ENCODE results near the gene ZNF438.
A peak's percentile ranks its signal among the peaks of the same experiment; 100 is the strongest.

Gene ZNF438

DNA sequence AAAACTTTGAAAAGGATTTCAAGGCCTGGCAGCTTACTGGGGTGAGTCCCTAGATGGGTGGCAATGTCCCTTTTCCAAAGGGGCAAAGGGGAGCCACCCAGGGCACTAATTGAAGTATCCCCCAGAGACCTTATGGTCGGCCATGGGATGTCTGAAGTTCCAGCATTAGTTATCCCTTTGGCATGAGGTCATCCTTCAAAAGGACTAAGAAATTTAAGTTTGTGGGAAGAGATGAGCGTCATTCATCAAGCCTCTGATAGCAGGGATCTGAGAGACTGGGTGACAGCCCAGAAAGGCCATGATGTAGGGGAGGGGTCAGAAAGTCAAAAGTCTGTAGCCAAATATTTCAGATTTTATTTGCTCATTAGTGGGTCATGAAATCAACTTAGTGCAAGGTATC lies 195.3 kb downstream of the ZNF438 start:
- DNase-seq, result no peak

DNA sequence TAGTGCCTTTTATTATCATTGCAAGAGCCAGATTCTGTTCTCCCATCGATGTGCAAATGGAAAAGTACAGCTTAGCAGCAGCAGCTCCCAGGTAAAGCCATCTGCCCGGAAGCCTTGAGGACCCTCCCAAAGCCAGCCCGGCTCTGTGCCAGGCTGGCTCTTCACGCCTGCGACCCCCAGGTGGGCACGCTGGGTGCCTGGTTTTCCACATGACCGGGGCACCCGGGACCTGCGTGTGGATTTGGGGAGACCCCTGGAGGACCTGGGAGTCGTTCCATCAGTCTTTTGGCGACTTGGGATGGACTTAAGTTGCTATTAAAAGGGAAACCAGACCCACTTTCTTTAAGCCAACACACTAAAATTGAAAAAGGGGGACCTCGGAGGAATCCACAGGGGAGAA lies 196.5 kb downstream of the ZNF438 start:
- DNase-seq, result no peak

DNA sequence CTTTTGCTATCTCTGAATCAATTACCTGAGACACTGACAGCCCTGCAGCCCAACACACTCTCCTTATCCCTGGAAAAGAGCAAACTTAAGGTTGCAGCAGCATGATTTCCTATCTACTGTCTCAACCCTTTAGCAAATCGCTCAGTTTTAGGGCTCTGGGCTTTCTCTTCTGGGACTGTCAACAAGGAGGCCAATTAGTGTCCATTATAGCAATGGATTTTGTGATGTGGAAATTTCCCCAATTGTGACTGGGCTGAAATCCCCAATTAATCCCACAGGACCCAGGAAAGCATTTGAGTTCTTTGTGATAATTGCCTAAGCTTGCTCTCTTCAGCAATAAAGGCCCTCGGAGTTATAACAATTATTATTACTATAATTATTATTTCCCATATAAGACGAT lies 197.0 kb downstream of the ZNF438 start:
- peak; percentile 62 for DNase-seq

DNA sequence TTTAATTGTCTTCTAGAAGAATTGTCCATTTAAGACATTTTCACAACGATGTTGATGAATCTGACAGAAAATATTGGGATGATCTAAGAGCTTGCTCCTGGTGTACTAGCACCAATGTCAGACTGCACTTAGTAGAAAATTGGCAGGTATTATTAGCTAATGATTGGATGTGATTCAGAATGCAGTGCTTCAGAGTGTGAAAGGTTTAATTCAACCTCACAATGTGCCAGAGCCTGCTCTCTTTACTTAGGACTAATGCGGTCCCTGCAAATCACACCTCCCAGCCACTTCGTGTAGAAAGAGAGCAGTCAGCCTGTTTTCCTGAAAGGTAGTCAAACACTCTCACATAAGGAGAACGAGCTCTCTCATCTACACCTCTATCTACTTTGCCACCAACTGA lies 197.5 kb downstream of the ZNF438 start:
- DNase-seq, result no peak

DNA sequence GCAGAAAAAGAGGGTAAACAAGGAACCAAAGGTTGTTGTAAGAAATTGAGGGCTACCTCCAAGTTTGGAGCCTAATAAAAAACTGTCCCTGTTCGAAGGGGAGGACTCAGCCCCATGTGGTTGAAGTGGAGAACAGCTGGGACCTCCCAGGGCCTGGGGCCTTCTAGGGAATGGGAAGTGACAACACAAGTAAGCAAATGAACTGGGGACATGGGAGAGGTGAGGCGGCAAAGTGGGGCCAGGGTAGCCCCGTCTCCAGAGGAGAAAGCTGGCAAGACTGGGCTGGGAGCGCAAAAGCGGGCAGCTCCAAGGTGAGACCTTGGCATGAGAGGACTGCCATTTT lies 198.1 kb downstream of the ZNF438 start:
- DNase-seq, result no peak

DNA sequence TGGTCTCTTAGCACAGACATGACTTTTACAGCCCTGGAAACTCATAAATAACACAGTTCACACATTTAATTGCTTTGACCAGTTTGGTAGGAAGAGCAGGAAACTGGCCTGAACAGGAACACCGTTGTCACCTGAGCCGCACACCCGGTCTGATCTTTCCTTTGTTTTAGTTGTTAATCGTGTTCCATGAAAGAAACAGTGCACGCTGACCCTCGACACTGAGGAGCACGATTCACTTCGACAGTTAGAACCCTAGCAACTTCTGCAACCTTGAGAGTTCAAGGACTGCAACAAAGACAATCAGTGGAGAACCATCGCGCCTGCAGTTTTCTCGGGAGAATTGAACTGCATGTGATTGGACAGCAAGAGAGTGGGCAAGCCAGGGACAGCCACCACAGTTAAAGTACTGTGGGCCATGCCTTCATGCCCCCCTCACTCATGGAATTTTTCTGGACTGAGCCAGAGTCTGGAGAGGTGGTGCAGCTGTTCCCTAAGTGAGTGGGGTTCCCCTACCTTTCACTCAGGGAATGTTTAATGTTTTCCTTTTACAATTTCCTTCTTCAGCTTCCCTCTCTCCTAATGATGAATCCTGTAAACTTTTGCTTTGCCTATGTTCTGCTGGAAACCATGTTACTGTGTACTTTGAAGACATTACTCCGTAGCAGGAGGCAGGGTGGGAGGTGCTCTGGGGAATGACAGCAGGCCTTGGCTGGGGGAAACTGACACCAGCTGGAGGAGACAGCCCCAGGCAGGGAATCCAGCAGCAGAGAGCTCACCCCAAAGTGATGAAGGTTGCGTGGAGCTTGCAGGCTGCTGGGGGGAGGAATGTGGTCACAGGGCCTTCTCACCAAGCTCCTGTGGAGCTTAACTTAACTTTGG lies 198.7 kb downstream of the ZNF438 start:
- no peak for DNase-seq

DNA sequence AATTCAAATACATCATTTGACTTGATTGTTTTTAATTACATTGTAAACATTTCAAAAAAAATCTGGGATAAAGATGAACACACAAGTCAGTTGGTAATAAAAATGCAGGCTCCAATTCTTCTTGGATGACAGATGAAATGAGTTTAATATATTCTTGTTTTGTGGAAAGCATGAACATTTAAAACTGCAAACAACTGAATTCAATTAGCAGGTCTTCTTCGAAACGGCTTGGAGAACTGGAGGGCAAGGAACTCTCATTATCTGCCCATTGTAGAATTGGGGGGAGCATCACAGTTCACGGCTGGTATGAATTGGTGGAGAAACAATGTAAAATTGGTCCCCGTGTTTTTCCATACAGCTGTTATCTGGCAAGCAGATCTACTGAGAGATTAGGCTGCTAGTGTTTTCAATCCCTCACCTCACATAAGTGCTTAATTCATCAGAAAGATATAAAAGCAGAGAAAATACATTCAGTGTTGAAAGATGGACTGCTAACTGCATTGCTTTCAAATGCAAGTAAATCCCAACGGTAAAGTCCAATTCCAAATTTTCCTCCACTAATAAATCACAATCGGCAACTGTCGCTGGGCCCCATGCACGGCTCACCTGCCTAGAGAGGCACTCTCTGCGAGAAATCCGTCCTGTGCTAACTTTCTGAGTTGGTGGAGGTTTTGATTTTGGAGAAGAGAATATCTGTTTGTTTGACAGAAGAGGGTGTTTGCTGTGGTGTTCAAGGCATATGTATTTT lies 199.5 kb downstream of the ZNF438 start:
- no peak for DNase-seq

DNA sequence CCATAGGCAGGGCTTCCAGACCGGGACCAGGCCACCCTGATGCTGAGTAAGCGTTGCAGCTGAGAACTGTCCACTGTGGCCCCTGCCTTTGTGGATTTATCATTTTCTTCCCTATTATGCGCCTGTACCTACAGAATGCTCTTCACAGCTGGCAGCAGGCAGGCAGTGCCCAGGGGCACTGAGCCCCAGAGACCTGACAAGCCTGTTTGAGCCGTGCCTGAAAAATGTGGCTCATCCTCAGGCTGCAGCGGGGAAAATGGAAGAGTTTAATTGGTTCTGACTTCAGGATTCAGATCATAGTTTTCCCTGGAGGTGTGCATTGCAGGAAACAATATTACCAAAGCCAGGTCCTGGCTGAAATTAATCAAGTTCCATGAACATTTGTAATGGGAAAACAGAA lies 200.2 kb downstream of the ZNF438 start:
- DNase-seq, result peak; percentile 46

DNA sequence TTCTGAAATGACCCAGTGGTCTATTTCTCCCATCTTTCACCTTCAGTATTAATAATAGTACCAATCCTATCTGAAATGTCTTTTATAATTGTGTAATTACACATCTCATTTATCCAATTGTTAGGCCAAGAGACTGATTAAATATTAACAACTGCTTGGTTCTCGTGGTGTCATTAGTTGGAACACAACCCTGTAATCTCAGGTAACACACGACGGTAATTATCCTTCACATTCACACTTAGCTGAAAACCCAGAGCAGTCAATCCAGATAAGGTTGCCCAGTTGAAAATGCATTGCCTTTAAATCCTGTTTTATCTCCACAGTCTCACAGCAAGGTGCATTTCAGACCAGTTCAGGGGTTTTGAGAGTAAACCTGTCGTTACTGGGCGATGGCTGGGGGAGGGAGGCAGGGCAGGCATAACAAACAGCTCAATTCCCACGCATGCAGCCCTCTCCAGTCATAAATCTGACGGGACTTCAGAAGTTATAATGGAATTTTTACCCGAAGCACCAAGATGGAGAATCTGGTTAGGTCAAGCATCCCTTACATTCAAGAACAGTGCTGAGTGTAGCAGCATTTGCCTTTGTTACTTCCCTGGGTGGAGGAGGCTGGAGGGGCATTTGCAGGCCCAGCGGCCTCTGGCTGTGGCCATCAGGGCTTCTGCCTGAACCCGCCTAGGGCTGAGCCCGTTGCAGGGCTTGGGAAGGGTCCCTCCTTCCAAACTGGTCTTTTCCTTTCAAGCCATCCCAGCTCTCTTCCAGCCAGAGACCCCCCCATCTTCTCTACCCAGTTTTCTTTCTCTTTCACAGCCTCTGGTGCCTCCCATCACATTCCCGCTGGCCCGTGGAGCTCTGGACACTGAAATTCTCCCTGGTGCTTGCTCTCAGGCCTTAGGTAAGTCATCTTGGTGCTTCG lies 201.1 kb downstream of the ZNF438 start:
- DNase-seq, result no peak

DNA sequence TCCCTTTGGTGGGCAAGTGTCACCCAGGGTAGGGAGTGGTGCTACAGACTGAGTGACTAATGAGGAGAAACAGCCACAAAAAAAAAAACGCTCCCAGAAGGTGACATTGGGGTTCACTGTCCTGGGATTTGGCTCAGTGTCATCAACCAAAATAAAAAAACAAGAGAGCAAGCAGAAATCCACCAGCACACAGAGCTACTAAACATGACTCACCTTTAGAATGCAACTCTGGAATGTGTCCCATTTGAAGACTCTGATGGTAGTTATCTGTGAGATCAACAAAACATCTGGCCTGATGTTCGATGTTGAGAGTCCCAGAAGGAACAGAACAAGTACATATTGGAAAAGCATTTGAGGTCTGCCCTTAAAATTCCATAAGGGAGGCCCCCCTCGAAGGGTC lies 201.8 kb downstream of the ZNF438 start:
- DNase-seq, result no peak

DNA sequence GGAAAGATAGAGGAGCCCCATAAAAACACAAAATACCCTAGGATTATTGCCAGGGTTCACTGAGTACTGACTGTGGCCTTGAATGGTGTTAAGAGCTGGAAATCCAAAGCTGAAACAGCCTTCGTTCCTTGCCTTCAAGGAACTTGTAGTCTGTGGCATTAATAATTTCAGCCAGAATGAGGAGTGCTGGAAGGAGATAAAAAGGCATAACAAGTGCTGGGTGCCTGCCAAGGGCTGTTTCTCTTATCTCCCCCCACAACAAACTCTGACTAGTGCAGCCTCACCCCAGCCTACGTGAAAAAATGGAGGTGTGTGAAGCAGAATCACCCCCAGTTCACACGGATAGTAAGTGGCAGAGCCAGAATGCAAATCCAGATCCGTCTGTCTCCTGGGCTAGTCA lies 203.0 kb downstream of the ZNF438 start:
- no peak for DNase-seq

DNA sequence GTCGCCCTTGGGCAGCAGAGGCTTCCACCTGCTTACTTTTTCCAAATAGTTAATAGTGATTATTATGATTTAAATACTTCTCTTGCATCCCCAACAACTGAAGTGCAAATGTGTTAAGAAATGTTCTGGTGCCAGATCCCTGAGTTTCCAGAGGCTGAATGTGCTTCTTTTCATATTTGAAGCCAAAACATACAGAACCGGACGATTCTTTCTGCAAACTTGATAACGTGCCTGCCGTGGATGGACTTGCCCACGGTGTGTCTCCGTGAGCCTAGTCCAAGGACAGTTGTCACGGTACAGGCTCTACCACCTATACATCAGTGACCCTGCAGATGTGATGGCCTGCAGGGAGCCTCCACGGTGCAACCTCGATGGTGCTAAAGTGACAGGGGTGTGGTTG lies 203.5 kb downstream of the ZNF438 start:
- no peak for DNase-seq

DNA sequence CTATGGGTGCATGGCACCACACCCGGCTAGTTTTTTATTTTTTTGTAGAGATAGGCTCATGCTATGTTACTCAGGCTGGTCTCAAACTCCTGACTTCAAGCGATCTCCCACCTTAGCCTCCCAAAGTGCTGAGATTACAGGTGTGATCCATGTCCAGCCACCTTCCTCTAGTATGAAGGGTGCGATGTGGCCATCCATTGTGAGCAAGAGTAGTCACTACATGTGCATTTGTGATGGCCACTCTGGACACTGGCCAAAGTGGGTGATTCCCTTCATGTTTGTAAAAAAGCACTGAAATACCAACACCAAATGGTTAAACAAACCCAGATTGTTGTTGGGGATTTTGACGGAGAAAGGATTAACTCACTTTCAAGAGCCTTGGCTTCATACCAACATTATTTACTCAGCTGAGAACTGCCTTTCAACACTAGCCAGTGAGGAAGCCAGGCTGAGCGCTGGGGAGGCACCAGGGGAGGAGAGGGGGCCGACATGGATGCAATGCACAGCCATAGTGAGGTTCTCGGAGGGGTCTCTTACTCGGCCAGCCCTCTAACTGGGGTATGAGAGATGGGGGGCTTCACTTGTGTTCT lies 204.0 kb downstream of the ZNF438 start:
- DNase-seq, result no peak

DNA sequence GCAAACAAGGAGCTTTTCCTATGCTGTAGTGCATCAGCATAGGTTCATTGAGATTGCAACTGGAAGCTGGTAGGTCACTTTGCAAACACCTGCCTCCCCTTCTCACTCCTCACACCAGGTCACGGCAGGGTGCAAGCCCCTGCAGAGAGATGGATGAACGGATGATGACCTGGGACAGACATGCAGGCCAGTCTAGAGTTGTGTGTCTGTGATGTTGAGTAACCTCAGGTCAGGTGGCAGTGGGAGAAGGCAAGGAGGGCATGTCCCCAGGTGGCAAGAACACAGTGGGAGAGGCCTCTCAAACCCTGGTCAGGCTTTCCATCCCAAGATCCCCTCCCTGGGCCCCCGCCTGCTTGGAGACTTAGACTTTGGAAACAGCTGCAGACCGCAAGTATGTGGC lies 205.0 kb downstream of the ZNF438 start:
- no peak for DNase-seq

DNA sequence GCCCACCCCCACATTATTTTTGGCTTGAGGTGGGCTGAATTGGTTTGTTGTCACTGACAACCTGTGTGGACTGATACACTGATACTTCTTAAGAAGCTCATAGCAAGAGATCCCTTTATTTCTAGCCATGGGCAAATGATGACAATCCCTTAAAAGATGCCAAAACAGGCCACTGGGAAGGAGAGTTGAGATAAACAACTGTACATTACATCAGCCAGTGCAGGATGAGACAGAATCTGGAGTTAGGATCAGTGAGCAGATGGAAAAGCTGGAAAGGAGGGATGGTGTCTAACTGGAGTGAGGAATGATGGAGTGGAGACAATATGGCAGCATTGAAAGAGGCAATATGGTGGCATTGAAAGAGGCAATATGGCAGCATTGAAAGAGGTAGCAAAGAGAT lies 206.2 kb downstream of the ZNF438 start:
- DNase-seq, result no peak

DNA sequence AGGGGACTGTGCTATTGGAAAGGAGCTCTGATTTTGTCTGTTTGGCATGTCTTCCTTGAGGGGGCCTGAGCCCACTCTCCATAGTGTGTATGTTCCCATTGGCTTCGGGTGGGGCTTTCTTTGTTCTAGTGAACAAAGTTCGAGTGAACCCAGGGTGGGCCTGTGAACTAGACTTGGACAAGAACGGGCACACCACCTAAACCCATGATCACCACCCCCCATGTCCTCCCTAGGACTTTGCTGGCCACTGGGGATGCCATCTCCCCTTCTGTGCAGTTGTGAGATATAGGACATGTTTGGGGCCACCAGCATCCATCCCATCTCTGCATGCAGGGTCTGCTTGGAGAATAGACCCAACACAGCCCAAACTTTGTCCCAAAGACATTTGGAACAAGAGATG lies 206.6 kb downstream of the ZNF438 start:
- no peak for DNase-seq

DNA sequence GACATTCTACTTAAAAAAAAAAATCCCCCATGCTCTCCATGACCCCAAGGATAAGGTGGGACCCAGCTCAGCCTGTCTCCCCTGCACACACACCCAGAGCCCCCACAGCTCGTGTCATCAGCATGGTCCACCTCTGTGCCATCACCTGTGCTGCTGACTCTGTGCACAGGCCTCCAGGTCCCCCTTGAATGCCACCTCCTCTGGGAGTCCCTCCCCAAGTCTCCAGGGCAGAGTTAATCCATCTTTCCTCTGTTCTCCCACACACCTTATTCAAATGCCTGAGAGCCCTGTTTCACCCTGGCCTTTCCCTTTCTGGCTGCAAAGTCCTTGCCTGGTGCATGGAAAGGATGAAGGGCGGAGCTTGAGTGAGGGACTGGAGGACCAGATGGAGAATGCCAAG lies 208.0 kb downstream of the ZNF438 start:
- DNase-seq, result no peak

DNA sequence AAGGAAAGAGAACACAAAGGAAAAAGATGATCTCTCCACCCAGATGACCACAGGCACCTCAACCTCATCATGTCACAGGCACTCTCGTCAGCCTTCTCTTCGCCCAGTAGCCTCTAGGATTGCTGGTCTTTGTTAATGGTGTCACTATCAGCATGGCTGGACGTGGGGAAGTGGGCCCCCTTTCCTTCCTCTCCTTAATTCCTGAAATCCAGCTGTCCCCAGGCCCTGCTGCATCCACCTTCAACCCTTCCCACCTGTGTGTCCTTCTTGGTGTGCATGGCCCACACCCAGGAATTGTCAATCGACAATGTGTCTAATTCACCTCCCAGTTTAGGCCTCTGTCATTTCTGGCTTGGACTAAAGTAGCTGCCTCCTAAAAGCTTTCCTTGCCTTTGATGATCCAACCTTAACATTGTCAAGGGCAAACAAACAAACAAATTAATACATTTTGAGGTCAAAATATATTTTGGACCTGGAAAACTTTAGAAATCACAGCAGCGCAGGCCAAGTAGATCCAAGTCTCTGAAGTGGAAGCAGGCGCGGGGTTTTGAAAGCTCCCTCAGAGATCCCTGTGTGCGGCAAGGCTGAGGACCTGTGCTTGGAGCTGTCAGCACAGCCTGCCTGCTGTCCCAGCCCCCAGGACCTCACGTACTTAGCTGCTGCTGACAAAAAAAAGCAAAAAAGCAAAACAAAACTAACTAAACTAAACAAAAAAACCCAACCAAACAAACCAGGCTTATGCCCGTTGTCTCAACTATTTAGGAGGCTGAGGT lies 208.8 kb downstream of the ZNF438 start:
- DNase-seq, result no peak

DNA sequence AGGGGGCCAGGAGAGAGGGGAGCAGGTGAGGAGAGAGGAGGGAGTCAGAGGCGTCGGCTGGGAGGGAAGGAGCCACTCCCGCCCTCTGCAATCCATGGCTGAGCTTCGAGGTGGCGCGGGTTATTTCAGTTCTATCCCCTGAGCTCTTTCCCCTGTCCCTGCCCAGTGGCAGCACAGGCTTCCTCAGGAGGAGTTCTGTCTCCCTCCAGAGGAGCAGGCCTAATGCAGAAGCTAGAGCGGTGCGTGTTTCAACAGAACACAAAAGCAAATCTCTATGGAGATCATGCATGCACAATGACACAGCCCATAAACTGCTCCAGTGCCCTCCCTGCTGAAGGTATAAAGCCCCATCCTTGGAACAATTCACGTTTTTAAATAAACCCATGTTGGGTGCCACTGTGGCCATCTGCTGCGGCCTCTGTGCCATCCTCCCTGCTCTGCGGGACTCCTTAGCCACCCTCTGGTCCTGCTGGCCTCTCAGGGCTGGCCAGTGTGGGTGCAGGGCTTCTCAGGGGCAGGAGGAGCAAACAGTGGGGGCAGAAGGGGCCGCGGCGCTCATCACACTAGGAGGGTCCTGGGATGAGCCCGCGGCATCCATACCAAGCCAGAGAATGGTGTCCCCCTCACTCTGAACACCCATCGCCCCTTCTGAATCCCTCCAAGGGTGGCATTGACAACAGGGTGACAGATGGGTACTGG lies 209.5 kb downstream of the ZNF438 start:
- no peak for DNase-seq

DNA sequence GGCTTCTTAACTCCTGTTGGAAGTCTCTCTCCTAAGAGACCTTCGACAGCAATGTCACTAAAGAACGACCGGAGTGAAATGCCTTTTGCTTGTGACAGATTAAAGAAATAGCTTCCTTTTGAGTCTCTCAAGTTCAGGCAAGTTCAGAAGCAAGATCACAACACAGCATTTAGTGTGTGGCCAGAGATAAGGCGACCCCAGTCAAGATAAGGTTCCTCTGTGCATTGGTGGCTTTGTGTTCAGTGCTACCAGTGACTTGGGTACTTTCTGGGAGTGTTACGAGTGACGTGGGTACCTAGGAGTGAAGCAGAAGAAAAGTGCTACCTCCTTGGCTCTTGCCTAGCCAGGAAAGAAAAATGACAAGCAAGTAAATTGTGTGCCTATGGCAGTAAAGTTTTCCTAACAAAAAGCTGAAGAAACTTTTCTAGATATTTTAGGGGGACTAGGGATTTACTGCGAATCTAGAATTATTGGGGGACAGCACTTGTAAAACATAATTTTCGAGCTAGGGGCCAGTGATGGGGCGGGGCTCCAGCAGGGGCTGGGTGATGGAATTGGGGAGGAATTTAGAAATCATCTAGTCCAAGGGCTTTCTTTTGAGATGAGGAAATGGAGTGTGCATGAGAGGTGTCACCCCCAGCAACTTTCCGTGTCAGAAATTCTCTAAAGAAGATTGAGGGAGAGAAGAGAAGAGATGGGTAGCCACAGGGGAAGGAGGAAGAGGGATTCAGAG lies 210.2 kb downstream of the ZNF438 start:
- no peak for DNase-seq
